GM12874 (cell line): Measurements from ENCODE around the gene IGIP.

Experiments
- TF ChIP-seq, protein P1 (sequence below): IDR thresholded peaks from 2 replicates; pipeline ENCODE4 v1.5.1; 2011; ENCODE audit warnings: low read depth, mild to moderate bottlenecking, control low read depth, low read length, moderate library complexity; ENCODE audit not compliant: insufficient read depth

Gene IGIP

DNA sequence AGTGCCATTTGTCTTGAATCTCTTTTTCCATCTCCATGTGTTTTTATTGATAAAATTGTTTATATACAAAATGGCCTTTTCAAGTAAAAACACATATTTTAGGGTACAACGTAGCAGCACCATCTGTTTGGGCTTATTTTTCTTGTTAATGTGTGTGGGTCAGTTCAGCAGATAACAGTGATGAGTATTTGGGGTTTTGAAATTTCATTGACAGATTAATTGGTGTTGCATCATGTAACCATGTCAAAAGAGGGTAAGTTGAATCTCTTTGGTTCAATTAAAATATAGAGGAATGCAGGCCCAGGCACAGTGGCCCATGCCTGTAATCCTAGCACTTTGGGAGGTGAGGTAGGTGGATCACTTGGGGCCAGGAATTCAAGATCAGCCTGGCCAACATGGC, 31.9 kb upstream of the IGIP start:
- TF ChIP-seq, protein P1, sequence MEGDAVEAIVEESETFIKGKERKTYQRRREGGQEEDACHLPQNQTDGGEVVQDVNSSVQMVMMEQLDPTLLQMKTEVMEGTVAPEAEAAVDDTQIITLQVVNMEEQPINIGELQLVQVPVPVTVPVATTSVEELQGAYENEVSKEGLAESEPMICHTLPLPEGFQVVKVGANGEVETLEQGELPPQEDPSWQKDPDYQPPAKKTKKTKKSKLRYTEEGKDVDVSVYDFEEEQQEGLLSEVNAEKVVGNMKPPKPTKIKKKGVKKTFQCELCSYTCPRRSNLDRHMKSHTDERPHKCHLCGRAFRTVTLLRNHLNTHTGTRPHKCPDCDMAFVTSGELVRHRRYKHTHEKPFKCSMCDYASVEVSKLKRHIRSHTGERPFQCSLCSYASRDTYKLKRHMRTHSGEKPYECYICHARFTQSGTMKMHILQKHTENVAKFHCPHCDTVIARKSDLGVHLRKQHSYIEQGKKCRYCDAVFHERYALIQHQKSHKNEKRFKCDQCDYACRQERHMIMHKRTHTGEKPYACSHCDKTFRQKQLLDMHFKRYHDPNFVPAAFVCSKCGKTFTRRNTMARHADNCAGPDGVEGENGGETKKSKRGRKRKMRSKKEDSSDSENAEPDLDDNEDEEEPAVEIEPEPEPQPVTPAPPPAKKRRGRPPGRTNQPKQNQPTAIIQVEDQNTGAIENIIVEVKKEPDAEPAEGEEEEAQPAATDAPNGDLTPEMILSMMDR: no peak

DNA sequence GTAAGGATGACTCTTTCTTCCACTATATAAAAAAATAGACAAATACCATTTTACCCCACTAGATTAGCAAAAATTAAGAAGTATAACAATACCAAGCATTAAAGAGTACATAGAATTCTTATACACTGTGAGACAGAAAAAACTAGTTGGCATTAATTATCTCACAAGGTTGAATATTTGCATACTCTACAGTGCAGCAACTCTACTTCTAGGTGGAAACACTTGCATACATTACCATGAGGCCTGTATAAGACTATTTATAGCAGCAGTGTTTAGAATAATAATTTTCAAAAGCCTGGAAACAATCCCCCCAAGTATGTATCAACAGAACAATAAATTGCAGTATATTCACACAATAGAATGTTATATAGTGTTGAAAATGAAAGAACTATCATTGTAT, 30.8 kb upstream of the IGIP start:
- TF ChIP-seq, protein P1: no peak

DNA sequence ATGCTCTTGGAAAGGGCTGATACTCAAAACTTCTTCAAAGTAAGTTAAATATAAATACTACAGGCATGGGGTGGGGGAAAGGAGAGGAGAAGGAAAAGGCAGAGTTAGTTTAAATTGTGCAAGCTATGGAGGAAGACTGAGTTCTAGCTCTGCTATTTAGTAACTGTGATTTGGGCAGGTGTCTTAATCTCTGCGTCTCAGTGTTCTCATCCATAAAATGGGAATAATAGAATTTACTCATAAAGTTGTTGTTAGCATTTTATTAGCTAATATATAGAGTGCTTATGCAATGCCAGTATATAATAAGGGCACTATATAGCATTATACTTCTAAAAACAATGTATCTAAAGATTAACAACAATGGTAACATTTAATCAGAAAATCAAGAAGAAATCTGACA, 24.6 kb upstream of the IGIP start:
- TF ChIP-seq, protein P1: no peak

DNA sequence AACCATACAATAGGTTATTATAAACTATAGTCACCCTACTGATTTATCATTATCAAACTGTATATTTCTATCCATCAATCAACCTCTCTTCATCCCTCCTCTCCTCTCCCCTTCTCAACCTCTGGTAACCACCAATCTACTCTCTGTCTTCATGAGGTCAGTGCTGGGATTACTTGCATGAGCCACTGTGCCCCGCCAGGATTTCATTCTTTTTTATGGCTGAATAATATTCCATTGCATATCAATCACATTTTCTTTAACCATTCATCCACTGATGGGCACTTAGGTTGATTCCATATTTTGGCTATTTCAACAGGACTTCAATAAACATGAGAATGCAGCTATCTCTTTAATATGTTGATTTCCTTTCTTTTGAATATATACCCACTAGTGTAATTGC, 22.6 kb upstream of the IGIP start:
- TF ChIP-seq, protein P1: no peak

DNA sequence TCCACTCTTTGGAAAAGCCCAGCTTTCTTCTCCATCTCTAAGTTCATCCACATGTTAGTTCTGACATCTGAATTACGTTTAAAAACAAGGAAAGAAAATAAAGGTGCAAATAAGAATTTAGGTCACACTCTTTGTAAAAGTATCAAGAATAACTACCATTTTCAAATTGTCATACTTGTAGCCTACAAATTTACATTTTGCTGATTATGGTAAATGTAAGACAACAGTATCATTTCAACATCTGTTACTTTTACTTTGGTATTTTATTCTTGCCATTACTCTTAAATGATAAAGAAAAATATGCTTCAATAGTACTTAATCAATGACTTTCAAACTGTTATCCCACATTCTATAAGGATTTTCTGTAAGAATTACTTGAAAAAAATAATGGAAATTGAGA, 21.6 kb upstream of the IGIP start:
- TF ChIP-seq, protein P1: no peak

DNA sequence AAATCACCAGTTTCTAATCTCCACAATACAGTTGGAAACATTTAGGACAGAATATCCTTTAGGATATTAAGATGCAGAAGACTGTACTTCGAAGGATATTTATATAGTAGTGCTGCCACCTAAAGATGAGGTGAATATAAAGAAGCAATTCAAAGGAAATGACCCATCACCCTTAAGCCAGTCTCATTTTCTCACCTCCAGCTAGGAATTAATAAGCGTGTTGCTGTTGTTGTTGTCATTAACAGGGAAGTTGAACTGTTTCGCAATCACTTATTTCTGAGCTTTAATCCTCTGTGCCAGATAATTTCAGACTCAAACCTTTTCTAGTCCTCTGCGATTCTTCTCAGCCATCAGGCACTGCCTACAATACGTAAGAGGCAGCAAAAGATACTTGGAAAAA, 19.6 kb upstream of the IGIP start:
- TF ChIP-seq, protein P1: no peak

DNA sequence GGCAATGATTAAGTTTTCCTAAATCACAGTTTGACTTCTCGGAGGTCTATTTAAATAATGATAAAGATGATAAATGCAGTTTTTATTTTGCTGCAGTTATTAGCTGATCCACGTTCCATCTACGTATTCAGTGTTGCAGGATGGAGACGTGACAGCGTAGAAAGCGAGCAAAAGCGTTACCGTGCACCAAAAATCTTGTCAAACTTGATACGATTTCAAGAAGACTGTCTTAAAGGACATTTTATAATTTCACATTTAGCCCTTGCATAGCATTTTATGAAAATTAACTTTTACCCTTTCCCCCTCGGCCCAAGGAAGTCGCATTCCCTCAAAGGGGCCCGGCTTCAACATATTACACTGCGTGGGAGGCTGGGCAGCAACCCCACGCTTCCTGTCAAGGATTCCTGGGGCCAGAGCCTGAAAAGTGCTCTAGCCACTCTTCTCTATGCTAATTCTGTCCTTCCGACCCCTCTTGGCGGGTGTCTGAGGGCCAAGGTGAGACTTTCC, 18.9 kb upstream of the IGIP start:
- TF ChIP-seq, protein P1: no peak
